ENCODE results near the gene CCDC54. TPM values are rescaled to one million over a fixed set of nuclear protein-coding genes. Genes with fewer than 3 reads are reported as not detected.
"Not testable (repeated sequence)": the region's sequence is repeated elsewhere in the genome, so short reads cannot be mapped to it uniquely, and the experiment has no call there.

The CCDC54 gene
- total RNA-seq, result under 1 TPM in 1 of 4 donors, not detected in 3; 0.40 TPM

DNA sequence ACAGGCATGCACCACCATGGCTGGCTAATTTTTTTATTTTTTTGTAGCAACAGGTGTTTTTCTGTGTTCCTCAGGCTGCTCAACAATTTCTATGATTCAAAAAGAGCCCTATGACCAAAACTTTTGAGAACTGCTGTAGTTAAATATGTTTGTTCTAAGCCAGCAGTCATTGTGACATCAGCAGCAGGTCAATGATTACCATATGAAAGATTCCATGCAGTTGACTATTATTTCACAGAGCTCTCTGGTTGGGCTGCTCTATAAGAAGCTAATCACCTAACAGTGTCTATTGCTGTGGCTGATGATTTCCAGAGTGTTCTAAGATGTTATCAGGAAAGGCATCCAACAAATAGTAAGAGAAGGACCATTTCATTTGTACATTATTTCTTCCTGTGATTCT is at the start of gene CCDC54:
CCDC54 (plus strand) TSS at position 289 of the 400 bp plus-strand sequence. CDS start 149 bp downstream, outside the sequence.
- TF ChIP-seq, protein P1, sequence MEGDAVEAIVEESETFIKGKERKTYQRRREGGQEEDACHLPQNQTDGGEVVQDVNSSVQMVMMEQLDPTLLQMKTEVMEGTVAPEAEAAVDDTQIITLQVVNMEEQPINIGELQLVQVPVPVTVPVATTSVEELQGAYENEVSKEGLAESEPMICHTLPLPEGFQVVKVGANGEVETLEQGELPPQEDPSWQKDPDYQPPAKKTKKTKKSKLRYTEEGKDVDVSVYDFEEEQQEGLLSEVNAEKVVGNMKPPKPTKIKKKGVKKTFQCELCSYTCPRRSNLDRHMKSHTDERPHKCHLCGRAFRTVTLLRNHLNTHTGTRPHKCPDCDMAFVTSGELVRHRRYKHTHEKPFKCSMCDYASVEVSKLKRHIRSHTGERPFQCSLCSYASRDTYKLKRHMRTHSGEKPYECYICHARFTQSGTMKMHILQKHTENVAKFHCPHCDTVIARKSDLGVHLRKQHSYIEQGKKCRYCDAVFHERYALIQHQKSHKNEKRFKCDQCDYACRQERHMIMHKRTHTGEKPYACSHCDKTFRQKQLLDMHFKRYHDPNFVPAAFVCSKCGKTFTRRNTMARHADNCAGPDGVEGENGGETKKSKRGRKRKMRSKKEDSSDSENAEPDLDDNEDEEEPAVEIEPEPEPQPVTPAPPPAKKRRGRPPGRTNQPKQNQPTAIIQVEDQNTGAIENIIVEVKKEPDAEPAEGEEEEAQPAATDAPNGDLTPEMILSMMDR (IDR thresholded peaks at IDR 0.05), result no peak
- TF ChIP-seq POLR2A (IDR thresholded peaks at IDR 0.05), result no peak
- no peaks in the 10 kb centered on the region for H3K36me3 ChIP-seq
- DNase-seq, result no peak

DNA sequence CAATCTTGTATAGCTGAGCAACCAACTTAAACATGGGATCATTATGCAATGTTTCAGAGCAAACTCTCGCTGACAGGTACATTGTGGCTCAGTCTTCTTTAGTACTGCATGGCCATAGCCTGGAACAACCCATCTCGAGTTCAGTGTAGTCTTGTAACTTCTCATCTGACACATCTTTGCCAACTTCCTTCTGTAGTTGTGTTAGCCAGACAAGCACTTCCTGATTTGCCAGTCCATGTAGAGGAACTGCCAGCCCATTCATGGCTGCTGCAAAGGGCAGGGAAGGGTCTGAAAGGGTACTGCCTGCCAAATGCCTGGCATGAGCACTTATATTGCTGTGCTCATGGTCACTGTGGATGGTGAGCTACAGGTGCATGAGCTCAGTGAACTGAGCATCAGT is 49.2 kb upstream of the CCDC54 start:
- intact Hi-C loops (cut with DNase I), result no loop called here
- 88 to 90% methylated on average over 2 of the region's 2 CpGs for WGBS, 2 donors
- no peaks in the 10 kb centered on the region for H3K9me3 ChIP-seq
- no peaks in the 10 kb centered on the region for H3K27me3 ChIP-seq
- H3K4me3 ChIP-seq (replicated peaks in 1 of 3), result no peak overlapping the region
- no peaks in the 10 kb centered on the region for H3K4me1 ChIP-seq
- no peak for DNase-seq
- no peak overlapping the region for H3K27ac ChIP-seq
- no peaks in the 10 kb centered on the region for H3K36me3 ChIP-seq
- TF ChIP-seq, protein P1 (IDR thresholded peaks at IDR 0.05), result no peak
- TF ChIP-seq POLR2A (IDR thresholded peaks at IDR 0.05), result no peak

More for the DNA sequence above, at the start of gene CCDC54:
- Histone ChIP-seq H3K27ac (no peak within 1 kb of the TSS), H3K4me3 (replicated peaks in 1 of 3) (no peak within 1 kb of the TSS), H3K27me3 (no peaks in the 10 kb centered on the region), H3K4me1 (no peaks in the 10 kb centered on the region), H3K9me3 (no peaks in the 10 kb centered on the region)
- intact Hi-C loops (cut with DNase I), result no loop called here

- 90 to 96% methylated on average over 5 of the region's 5 CpGs for WGBS, 2 donors
- no peak overlapping the region for H3K4me3 ChIP-seq (replicated peaks in 1 of 3)
- no peaks in the 10 kb centered on the region for H3K4me1 ChIP-seq
- no peak overlapping the region for H3K27ac ChIP-seq
- no peaks in the 10 kb centered on the region for H3K27me3 ChIP-seq
- no peak for DNase-seq
- H3K36me3 ChIP-seq, result no peaks in the 10 kb centered on the region
- no peaks in the 10 kb centered on the region for H3K9me3 ChIP-seq
- TF ChIP-seq, protein P1 (IDR thresholded peaks at IDR 0.05), result no peak
- no peak for TF ChIP-seq POLR2A (IDR thresholded peaks at IDR 0.05)
- intact Hi-C loops (cut with DNase I), result no loop called here
Observed at GRCh38 chr3:107329088-107329487, 48.2 kb upstream of the CCDC54 start.

GRCh38 chr3:107339690-107340089 is 37.5 kb upstream of the CCDC54 start:
- intact Hi-C loops (cut with DNase I); H3K4me1 ChIP-seq; DNase-seq; H3K4me3 ChIP-seq (replicated peaks in 1 of 3); H3K9me3 ChIP-seq; H3K27ac ChIP-seq; H3K36me3 ChIP-seq; H3K27me3 ChIP-seq: not testable (repeated sequence)
- 91 to 96% methylated on average over 3 of the region's 3 CpGs for WGBS, 2 donors

DNA sequence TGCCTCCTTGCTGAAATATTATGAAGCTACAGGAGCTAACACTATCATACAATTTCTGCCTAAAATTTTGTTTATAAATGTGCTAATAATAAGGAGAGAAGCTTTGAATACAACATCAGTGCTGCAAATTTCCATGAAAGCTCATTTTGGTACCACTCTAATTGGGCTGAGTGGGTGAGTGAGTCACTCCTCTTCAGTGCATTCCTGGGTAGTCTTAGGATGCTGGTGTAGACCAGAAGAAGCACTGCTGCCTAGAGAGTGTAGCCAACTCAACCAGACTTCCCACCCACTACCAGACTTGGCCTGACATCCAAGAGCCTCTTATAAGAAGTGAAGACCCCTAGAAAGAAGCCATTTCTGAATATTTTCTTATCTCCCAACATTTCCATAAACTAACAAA is 32.5 kb upstream of the CCDC54 start:
- H3K36me3 ChIP-seq, result no peaks in the 10 kb centered on the region
- no peaks in the 10 kb centered on the region for H3K9me3 ChIP-seq
- no peaks in the 10 kb centered on the region for H3K4me1 ChIP-seq
- no peak overlapping the region for H3K27ac ChIP-seq
- intact Hi-C loops (cut with DNase I), result no loop called here
- no peak for DNase-seq
- no peaks in the 10 kb centered on the region for H3K27me3 ChIP-seq
- no peak overlapping the region for H3K4me3 ChIP-seq (replicated peaks in 1 of 3)
- no peak for TF ChIP-seq POLR2A (IDR thresholded peaks at IDR 0.05)
- TF ChIP-seq, protein P1 (IDR thresholded peaks at IDR 0.05), result no peak

GRCh38 chr3:107345822-107346405 is 31.3 kb upstream of the CCDC54 start:
- no peak overlapping the region for H3K27ac ChIP-seq
- no peaks in the 10 kb centered on the region for H3K4me1 ChIP-seq
- no peaks in the 10 kb centered on the region for H3K27me3 ChIP-seq
- H3K36me3 ChIP-seq, result no peaks in the 10 kb centered on the region
- no peak for TF ChIP-seq POLR2A (IDR thresholded peaks at IDR 0.05)
- TF ChIP-seq, protein P1 (IDR thresholded peaks at IDR 0.05), result no peak
- H3K4me3 ChIP-seq (replicated peaks in 1 of 3), result no peak overlapping the region
- no peak for DNase-seq
- intact Hi-C loops (cut with DNase I), result no loop called here
- H3K9me3 ChIP-seq, result no peaks in the 10 kb centered on the region
- 72 to 76% methylated on average over 4 of the region's 4 CpGs for WGBS, 2 donors
